ENCODE results near the gene NDST3.

- TF ChIP-seq CTCF (conservative IDR thresholded peaks at IDR 0.05; ENCODE audit: low read length), result no peak
- no peak for TF ChIP-seq EZH2phosphoT487 (IDR thresholded peaks at IDR 0.05; ENCODE audit: borderline replicate concordance, low read depth, low read length)
Observed at GRCh38 chr4:118287711-118288451, 253.6 kb downstream of the NDST3 start.

Data from OCI-LY7 (cell line).